NK-92 (cell line): ENCODE data around the gene MFAP5.
"Not testable (repeated sequence)": the region's sequence is repeated elsewhere in the genome, so short reads cannot be mapped to it uniquely, and the experiment has no call there.

ENCODE experiments used
- DNase-seq: peaks from one replicate; lab custom pipeline; 2025; ENCODE audit not compliant: unreplicated experiment; lab: John Stamatoyannopoulos, UW

The MFAP5 gene

GRCh38 chr12:8629486-8630033 lies 33.1 kb downstream of the MFAP5 start:
- no peak for DNase-seq

DNA sequence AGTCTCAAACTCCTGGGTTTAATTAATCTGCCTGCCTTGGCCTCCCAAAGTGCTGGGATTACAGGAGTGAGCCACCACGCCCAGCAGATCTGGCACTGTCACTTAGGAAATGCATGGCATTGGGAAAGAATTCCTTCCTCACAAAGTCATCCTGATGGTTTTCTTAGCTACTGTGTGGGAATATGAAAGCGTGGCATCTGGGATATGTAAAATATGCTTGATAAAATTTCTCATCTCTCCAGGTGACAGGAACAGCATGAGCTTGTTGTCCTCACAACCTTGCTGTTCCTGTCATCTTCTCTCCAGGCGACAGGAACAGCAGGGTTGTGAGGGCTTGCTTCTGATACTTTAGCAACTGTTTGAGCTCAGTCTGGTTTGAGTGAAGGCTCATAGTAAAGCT lies 33.9 kb downstream of the MFAP5 start:
- DNase-seq: no peak

GRCh38 chr12:8624750-8625149 lies 37.9 kb downstream of the MFAP5 start:
- DNase-seq: not testable (repeated sequence)

DNA sequence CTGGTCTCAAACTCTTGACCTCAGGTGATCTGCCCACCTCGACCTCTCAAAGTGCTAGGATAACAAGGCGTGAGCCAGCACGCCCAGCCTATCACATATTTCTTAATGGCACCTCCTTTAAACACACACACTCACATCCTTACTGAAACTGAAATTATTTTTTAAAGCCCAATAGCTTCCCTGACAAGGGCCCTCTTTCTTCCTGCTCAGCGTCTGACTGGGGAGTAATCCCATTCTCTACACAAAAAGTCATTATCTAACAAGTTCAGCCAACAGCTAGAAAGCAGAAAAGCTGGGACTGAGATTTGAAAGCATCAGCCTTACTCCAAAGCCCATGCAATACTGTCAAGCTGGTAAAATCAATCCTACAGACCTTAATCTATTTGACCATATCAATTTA lies 40.0 kb downstream of the MFAP5 start:
- DNase-seq: no peak

- DNase-seq: no peak
Observed at GRCh38 chr12:8615206-8615605, 47.4 kb downstream of the MFAP5 start.

GRCh38 chr12:8613881-8614280 lies 48.7 kb downstream of the MFAP5 start:
- not testable (repeated sequence) for DNase-seq

- no peak for DNase-seq
Observed at GRCh38 chr12:8612629-8613028, 50.0 kb downstream of the MFAP5 start, which contains the start of gene AICDA. Gene AICDA, minus strand, starts transcription at chr12:8612859. Its CDS starts 92 bp downstream, at chr12:8612767.

DNA sequence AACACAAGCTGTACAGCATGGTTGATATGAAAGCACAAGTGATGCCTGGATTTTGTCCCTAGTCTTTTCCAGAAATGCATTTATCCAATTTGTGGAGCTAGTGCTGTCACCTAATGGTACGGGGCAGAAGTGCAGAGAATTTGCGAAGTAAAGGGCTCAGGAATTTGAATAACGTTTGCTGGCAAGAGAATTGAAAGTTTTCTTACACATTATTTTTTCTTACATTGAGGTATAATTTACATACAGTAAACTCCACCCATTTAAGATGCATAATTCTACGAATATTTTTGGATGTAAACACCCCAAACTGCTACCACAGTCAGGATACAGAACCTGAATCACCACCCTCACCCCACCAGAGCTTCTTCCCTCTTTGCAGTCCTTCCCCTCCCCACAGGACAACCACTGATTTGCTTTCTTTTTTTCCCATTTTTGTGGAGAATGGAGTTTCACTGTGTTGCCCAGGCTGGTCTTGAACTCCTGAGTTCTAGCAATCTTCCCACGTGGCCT lies 53.5 kb downstream of the MFAP5 start:
- DNase-seq: no peak

- DNase-seq: no peak
Observed at GRCh38 chr12:8606890-8607289, 55.7 kb downstream of the MFAP5 start.

GRCh38 chr12:8605057-8605456 lies 57.6 kb downstream of the MFAP5 start:
- DNase-seq: no peak

DNA sequence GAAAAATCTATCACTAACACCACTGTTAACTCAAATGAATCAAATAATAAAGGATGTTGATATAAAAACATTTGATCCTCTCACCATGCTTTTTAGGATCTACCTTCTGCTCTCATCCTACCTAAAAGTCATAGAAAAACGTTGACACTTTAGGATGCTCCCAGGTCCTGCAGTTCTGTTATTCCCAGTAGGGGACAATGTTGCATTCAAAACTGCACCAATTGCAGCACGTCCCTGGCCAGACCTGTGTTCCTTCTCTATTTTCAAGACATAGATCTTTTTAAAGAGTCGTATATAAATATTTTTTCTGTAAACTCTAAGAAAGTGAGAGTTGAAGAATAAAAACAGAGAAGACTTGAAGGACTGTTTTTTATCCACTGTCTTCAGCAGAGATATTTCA lies 58.8 kb downstream of the MFAP5 start:
- no peak for DNase-seq

GRCh38 chr12:8603286-8603685 lies 59.3 kb downstream of the MFAP5 start:
- no peak for DNase-seq

DNA sequence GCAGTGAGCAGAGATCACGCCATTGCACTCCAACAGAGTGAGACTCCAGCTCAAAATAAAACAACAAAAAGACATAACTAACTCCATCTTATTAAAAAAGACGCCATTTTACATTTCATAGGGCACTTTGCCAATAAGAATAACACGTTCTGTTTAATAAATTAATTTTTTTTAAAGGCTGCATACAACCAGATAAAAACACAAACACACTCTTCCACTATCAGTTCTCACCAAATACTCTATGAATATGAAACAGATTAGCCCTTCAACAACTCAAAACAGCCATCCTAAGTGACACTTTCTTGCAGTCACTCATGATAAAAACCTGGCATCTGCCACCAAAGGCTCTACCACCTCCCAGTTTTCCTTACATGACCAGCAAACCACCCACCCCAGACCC lies 66.1 kb downstream of the MFAP5 start:
- DNase-seq: no peak
